ENCODE data around the gene DLGAP3. TPM values are rescaled to one million over a fixed set of nuclear protein-coding genes. Genes with fewer than 3 reads are reported as not detected.
A peak's percentile ranks its signal among the peaks of the same experiment; 100 is the strongest.

Gene DLGAP3
- total and polyA plus RNA-seq, 2 of the 13 experiments (the other 11 are each of a cell fraction or from before 2014, with no cell fraction given): 0.03 to 0.04 TPM

GRCh38 chr1:34910425-34910824, 19.0 kb downstream of the DLGAP3 start:
- no TSS peak for BruUV-seq (replicated peaks)
- ChIA-PET CTCF (ENCODE audit: low intra/inter-chr PET ratio, low total read pairs) (no interaction called here), POLR2A (no interaction called here)
- Histone ChIP-seq H3K9ac (ENCODE audit: insufficient read depth, low read depth, low read length) (no peak overlapping the region), H3K4me3 (replicated peaks in 1 of 3; ENCODE audit: insufficient read depth in 1 of 3, low read depth in 2 of 3, low read length in 3 of 3) (no peak overlapping the region), H3K9me3 (ENCODE audit: low read length) (no peaks in the 10 kb centered on the region), H3K4me2 (ENCODE audit: low read depth, low read length) (no peak overlapping the region), H3K79me2 (ENCODE audit: insufficient read depth, low read length) (no peaks in the 10 kb centered on the region), H4K20me1 (ENCODE audit: insufficient read depth, low read length) (no peaks in the 10 kb centered on the region), H2AFZ (ENCODE audit: low read length) (no peak overlapping the region), H3K4me1 (ENCODE audit: insufficient read depth, low read length) (no peaks in the 10 kb centered on the region), H3K27me3 (ENCODE audit: control insufficient read depth in 1 of 2, insufficient read depth in 2 of 2, low read length in 2 of 2) (peaks cover 0 to 3% of the 10 kb centered on the region in 2 experiments; a peak in 3 of 5 replicates), H3K36me3 (replicated peaks in 1 of 2; ENCODE audit: control insufficient read depth in 1 of 2, insufficient read depth in 2 of 2, low read length in 2 of 2) (no peaks in the 10 kb centered on the region), H3K27ac (ENCODE audit: extremely low read length, insufficient read depth, low read length) (no peak overlapping the region)
- 10% methylated on average over 4 of the region's 4 CpGs for WGBS (ENCODE audit: low lambda C conversion rate)
- no peak for TF ChIP-seq ARHGAP35 (CRISPR knock-in tag; IDR thresholded peaks at IDR 0.05; ENCODE audit: borderline replicate concordance)
- in situ Hi-C loops (cut with HindIII; ENCODE audit: extremely low pct_ligation_motif_present, low pct_unique_long_range_greater_than_20kb) (no loop called here), intact Hi-C loops (cut with micrococcal nuclease; ENCODE audit: unreplicated experiment) (no loop called here)
- no peak for ATAC-seq
- FAIRE-seq: no peak
- DNase-seq (ENCODE audit: low spot score): no peak

- Histone ChIP-seq H3K27ac (ENCODE audit: extremely low read length, insufficient read depth, low read length) (no peak overlapping the region), H3K9ac (ENCODE audit: insufficient read depth, low read depth, low read length) (no peak overlapping the region), H3K9me3 (ENCODE audit: low read length) (no peaks in the 10 kb centered on the region), H3K4me1 (ENCODE audit: insufficient read depth, low read length) (no peaks in the 10 kb centered on the region), H3K4me3 (replicated peaks in 1 of 3; ENCODE audit: insufficient read depth in 1 of 3, low read depth in 2 of 3, low read length in 3 of 3) (no peak overlapping the region), H3K27me3 (ENCODE audit: control insufficient read depth in 1 of 2, insufficient read depth in 2 of 2, low read length in 2 of 2) (peaks cover 3 to 10% of the 10 kb centered on the region in 2 experiments; a peak in 4 of 5 replicates), H3K4me2 (ENCODE audit: low read depth, low read length) (no peak overlapping the region), H3K79me2 (ENCODE audit: insufficient read depth, low read length) (no peaks in the 10 kb centered on the region), H3K36me3 (replicated peaks in 1 of 2; ENCODE audit: control insufficient read depth in 1 of 2, insufficient read depth in 2 of 2, low read length in 2 of 2) (no peaks in the 10 kb centered on the region), H2AFZ (ENCODE audit: low read length) (no peak overlapping the region), H4K20me1 (ENCODE audit: insufficient read depth, low read length) (no peaks in the 10 kb centered on the region)
- in situ Hi-C loops (cut with HindIII; ENCODE audit: extremely low pct_ligation_motif_present, low pct_unique_long_range_greater_than_20kb): no loop called here
- DNase-seq (ENCODE audit: low spot score): no peak
- no peak for TF ChIP-seq ZNF496 (CRISPR knock-in tag; IDR thresholded peaks at IDR 0.05; ENCODE audit: insufficient replicate concordance)
- no peak for TF ChIP-seq SRSF4 (IDR thresholded peaks at IDR 0.05; ENCODE audit: low read depth, low read length, poor library complexity, severe bottlenecking)
- TF ChIP-seq POGZ (CRISPR knock-in tag; IDR thresholded peaks at IDR 0.05): no peak
- TF ChIP-seq FOXP4 (CRISPR knock-in tag; IDR thresholded peaks at IDR 0.05): no peak
- TF ChIP-seq ATF7 (IDR thresholded peaks at IDR 0.05): peak; percentile 84
- no peak for TF ChIP-seq ATF7 (CRISPR knock-in tag; IDR thresholded peaks at IDR 0.05)
- TF ChIP-seq ASH2L (IDR thresholded peaks at IDR 0.05; ENCODE audit: insufficient read length, low read depth, low read length): no peak
- TF ChIP-seq HOXA3 (CRISPR knock-in tag; IDR thresholded peaks at IDR 0.05): no peak
- TF ChIP-seq NFAT5 (CRISPR knock-in tag; IDR thresholded peaks at IDR 0.05): no peak
- no peak for FAIRE-seq
- CTCF ChIA-PET (ENCODE audit: low intra/inter-chr PET ratio, low total read pairs): no interaction called here
- BruUV-seq (replicated peaks): no TSS peak
- WGBS (ENCODE audit: low lambda C conversion rate): 0% methylated on average over 3 of the region's 3 CpGs
- intact Hi-C loops (cut with micrococcal nuclease; ENCODE audit: unreplicated experiment): no loop called here
- POLR2A ChIA-PET: no interaction called here
- no peak for ATAC-seq
Measured at GRCh38 chr1:34908369-34908768, 21.1 kb downstream of the DLGAP3 start.

Data from HepG2 (cell line).